NCI-H524 (cell line): ENCODE data around the gene NFATC1.

Experiments
- DNase-seq, 2 experiments: peaks; one replicate each; lab custom pipeline; 2025; lab: John Stamatoyannopoulos, UW

Gene NFATC1

DNA sequence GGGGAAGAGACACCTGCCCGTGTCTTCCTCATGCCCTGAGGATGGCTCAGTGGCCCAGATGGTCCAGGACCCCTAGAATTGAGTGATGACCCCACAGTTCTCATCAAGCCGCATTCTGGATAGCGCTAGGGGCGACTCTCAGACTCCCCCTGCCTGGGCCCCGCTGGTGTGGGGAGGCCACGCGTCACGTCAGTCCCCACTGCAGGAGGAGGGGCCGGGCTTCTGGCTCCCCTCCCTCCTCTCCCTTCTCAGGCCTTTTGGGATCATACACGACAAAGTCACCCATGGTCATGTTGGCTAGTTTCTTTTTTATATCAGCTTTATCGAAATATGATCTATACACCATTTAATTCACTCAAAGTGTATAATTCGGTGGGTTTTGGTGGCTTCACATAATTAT is 61.5 kb downstream of the NFATC1 start:
- DNase-seq, result no peak

DNA sequence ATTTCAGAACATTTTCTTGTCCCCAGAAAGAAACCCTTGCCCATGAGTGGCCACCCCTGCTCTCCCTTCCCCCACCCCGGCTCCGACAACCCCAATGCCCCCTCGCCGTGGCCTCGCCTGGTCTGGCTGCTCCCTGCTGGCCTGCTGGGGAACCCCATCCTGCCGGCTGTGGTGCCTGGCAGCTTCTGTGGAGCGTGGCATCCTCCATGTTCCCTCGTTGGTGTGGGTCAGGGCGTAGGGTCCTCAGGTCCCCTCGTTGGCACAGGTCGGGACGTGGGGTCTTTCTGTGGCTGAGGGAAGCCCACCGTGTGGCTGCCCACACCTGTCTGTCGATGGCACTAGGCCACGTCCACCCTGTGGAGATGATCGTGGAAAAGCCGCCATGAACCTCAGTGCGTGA is 61.9 kb downstream of the NFATC1 start:
- DNase-seq, result no peak

DNA sequence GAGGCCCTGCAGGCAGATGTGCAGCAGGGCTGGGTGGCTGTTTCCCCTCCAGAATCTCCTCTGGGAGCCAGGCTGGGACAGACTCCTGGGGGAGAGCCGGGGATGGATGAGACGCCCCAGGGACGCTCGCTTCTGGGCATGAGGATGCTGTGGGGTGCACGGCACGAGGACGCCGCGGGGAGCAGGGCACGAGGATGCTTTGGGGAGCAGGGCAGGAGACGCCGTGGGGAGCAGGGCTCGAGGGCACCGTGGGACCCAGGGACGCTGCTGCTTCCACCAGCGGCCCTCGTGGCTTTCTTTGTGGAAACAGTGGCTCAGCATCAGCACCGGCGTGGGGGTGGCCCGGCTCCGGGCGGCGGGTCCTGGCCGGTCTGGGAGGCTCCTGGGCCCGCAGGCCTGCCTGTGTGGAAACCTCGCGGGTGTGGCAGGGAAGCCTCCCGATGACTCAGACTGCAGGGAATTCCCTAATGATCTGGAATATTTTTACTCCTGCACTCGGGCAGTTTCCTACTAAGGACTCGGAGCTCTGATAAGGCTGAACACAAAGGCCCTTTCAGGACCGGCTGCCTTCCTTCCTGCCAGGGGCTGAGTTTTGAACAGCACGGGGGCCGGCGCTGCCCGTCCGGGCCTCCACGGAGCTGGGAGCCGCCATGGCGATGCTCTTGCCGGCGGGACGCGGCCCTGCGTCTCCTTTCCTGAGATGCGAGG is 62.6 kb downstream of the NFATC1 start:
- no peak for DNase-seq

DNA sequence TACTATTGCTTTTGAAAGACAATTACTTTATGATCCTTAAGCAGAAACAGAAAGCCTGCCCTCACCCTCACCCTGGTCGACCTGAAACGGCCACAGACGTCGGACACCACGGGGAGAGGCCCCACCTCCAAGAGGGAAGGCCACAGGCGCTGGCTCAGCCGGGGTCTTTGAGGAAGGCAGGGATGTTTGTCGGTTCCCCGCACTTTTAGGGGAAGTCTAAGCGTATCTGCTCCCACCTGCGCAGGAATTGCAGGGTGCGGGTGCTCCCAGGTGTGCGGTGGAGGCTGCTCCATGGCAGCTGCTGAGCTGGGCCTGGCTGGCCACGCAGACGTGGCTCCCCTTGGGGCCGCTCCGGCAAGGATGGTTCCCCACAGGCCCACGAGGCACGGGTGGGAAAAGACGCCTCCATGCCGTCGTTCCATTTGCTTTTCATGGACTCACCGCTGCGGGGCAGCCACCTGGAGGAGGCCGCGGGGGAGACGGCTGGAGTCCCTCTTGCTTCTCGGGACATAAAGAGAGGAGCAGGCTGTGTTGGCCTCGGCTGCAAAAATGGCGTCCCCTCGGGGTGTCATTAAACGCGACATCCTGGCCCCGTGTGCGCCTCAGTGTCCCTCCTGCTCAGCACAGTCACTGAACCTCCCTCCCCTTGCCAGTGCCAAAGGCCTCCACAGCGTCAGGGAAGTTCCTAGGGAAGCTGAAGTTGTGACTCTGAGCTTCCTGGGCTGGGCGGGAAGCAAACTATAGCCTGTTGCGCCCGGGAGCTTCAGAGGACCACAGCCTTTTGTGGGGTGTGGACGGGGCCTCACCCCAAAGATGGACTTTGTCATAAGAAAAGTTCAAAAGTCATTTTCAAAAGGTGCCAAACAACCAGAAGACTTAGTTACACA is 63.4 kb downstream of the NFATC1 start:
- DNase-seq, result no peak

DNA sequence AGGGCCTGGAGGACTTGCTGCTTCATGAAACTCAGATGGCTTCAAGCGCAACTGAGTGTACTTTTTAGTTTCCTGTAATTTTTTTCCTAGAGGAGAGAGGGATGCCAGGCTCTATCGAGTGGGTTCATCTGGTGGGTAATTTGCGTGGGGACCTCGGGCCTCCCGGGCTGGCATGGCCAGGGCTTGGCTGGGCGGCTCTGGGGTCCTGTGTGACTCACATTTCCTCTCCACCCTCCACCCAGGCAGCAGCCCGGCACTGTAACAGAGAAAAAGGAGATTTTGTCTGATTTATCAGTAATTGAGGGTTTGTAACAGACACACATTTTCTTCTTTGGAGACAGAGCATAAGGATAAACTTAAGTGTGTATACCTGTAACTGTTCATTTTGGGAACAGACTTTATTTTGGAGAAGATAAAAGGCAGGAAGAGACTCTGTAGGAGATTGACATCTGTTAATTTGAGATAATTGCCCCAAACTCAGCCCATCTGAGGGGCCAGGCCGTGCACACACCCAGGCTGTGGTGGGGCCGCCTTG is 64.3 kb downstream of the NFATC1 start:
- DNase-seq, result no peak

DNA sequence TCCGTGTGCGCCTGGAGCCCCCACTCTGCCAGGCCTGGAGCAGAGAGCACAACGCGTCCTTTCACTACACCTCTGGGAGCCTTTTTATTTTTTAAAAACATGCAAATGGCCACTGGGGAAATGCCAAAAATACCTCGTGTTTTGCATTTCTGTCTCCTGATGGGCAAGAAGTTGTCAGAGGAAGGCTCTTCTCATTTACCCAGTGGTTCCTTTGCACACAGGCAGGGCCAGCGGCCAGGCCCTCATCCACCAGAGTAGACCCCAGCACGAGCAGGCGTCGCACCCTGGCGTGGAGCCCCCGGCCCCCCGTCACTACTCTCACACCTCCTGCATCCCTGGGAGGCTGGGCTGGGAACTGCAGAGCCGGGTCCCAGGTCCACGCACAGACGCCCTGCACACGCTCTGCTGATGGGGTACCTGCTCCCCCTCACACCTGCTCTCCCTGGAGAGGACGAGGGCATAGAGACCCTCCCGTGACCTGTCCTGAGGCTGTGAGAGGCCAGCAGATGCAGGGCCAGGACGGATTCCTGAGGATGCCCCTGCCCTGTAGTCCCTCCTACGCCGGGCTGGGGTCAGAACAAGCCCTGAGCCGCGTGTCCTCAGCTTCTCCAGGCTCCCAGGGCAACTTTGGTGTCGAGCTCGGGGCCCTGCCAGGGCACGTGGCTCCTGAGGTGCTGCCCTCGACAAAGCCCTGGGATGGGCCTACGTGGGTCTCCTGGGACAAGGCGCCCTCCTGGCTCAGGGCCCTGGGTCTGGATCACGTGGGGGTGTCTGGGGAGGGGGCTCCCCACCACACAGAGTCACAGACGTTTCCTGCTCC is 65.0 kb downstream of the NFATC1 start:
- no peak for DNase-seq

DNA sequence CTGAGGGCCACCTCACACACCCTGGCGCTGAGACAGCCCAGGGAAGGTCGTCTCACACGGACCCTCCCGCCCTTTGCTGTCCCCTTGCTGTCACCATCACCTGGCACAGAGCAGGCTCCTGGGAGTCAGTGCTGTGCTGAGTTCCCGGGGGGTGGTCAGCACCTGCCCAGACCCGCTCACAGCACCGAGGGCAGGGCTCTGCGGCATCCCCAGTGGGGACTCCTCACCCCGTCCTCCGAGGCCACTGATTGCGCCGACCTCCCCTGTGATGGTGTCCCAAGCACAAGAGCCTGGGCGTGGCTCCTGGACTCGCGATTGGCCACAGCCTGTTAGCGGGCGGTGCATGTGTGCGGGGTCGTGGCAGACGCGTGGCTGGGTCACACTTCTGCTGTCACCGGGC is 65.9 kb downstream of the NFATC1 start:
- no peak for DNase-seq

DNA sequence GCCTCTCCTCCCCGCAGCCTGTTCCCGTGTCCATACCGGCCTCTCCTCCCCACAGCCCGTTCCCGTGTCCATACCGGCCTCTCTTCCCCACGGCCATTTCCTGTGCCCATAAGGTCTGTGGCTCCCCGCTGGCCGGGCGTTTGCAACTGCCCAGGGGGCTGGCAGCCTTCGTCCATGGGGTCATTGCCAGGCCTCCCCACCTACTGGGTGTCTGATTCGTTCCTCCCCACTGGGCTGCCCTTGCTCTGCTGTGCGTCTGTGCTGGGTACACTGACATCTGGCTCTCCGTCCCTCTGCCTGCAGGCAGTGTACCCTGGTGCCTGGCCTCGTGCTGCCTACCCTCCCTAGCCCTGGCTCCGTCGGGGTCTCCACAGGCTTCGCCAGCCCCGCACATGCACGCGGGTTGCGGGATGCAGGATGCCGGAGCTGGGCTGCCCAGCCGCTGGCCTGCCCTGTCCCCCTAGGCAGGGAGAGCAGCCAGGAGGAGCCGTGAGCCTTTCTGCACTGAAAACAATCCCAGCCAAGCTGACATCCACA is 67.8 kb downstream of the NFATC1 start:
- DNase-seq, result no peak

DNA sequence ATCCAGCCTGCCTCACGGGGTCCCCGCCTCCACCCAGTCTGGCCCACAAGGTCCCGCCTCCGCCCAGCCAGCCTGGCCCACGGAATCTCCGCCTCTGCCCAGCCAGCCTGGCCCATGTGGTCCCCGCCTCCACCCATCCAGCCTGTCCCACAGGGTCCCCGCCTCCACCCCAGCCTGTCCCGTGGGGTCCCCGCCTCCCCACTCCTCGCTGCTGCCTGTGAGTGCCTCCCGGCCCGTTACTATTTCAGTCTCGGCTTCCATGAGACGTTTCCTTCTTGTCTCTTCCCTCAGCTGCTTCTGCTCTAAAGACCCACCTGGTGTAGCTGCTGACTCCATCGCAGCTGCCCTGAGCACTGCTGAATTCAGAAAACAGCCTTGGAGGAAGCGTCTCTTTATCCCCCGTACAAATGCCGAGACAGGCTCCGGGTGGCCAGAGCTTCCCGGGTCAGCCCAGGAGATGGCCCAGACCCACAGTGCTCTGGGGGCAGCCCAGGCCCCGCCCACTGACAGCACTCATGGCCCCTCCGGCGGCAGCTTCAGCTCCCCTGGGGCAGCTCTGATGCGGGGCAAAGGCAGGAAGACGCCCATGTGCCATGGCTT is 69.8 kb downstream of the NFATC1 start:
- peak; percentile 16 to 27 for DNase-seq

DNA sequence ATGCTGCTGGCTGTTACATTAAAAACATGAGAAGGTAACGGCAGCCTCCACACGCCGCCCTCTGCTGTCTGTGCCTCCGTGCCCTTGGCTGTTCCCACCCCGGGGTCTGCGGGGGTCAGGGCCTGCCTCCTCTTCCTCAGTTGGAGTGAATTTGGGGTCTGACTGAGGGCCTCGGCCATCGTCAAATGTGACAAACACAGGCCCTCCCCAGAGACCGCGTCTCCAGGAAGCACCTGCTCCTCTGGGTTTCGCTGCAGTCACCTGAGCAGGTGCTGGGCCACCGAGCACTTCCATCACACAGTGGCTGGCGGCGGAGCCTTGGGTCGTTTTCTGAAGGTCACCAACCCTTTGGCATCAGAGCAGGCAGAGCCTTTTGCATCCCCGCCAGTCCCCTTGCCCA is 70.9 kb downstream of the NFATC1 start:
- no peak for DNase-seq

DNA sequence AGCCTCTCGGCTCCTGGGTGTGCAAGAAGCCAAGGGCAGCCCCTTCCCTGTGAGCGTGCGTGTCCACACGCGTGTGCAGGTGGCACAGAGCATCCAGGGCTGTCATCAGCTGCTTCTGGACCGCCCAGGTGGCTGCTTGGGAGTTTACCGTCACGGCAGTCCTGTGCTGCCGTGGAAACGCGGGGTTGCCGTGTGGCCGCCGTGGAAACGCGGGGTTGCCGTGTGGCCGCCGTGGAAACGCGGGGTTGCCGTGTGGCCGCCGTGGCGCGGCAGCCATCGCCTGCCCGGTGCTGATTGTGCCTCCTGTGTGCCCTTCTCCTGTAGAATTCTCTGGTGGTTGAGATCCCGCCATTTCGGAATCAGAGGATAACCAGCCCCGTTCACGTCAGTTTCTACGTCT is 71.4 kb downstream of the NFATC1 start:
- no peak for DNase-seq

DNA sequence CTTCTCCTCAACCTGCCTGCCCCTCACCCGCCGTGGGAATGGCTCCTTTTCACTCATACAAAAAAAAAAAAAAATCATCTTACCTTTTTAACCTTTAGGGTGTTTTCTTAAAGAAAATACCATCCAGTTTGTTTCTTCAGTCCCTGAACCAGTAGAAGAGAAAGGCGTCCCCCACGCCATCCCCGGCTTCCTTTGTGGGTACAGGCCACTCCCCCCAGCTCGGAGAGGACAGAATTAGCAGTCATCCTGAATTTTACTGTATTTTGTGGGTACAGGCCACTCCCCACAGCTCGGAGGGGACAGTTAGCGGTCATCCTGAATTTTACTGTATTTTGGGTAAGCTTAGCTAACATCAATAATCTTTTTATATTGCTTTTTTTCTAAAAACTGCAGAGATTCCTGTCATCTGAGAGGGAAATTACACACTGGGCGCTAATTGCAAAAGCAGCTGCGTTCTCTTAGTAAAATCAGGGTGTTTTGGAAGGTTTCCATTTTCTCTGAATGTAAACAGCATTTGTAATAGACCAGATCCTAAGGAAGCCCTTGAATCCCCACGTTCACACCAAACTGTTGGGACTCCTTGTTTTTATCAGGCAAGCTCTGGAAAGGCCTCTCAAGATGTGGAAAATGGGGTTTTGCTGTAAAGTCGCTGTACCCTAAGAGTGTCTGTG is 72.5 kb downstream of the NFATC1 start:
- DNase-seq, result no peak

DNA sequence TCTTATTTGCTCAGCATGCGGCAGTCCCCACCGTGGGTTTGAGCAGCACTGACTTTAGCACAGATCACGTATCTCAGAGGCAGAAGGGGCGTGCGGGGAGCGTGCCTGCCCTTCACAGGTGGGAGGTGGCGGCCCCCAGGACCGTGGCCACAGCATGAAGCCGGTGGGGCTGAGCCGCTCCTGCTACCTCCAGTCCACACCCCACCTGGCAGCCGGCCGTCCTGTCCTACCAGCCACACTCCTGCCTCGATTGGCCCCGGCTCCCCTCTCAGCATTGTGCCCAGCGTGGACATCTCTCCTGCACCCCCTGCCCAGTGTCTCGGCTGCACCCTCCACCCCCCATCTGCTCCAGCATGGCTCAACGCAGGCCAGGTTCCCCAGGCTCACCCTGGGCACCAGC is 73.6 kb downstream of the NFATC1 start:
- DNase-seq, result no peak

DNA sequence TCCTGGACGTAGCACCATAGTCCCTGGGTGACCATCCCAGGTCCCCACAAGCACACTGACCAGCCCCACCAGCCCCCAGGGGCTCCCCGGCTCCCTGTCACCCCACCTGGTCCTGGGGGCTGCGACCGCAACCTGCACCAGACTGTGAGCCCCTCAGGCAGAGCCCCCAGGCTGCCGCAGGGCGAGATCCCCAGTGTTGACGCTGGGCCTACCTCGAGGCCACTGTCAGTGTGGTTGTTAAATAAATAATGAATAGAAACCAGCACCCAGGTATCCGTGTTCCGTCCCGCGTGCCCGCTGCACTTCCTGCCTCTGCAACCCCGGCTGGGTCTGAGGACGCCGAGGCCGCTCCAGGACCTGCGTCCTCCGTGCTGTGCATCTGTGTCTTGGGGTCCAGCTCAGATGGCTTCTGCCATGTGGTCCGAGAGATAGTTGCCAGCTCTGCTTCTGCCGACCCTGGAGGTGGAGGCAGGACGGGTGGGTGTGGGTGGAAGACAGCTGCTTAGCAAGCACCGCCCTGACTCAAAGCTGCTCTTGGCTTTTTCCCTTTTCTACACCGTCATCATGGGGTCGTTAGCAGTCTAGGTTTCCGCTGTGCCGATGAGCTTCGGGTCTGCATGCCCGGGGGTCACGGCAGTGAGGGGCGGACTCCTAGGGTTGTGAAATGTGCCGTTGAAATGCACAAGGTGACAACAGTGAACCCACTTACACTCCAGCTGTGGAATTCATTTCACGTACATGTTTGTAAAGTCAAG is 74.2 kb downstream of the NFATC1 start:
- DNase-seq, result no peak

DNA sequence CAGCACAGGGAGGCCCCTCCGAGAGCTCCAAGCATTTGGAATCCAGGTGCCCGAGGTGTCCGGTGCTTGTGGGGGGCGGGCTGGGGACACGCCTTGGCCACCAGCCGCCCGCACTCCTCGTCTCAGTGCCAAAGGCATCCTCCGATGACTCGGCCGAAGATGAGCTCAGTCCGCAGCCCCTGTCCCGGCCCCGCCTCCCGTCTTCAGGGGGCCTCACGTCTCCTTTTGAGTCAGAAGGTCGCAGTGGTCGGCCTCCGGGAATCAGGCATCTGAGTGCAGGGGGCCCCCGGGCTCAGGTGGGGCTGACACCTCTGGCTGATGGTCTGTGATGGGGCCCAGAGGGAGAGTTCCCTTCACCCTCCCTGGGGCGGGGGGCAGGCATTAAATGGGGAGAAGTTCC is 74.8 kb downstream of the NFATC1 start:
- no peak for DNase-seq

DNA sequence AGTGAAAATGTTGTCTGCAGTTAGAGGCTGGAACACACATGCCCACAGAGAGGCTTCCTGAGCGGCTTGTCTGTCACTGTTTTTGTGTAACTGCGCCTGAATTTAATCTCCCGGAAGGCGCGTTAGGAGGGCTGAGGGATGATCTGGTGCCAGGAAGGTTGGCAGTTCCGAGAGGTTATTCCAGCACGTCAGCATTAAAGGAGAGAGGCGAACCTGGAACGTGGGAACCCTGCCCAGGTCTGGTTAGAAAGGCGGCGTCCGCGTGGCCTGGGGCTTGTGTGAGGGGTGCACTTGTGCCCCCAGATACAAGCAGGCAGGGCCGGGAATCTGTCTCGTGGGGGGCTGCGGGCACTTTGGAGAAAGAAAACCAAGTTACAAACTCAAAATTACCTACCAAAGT is 75.3 kb downstream of the NFATC1 start:
- DNase-seq, result no peak

DNA sequence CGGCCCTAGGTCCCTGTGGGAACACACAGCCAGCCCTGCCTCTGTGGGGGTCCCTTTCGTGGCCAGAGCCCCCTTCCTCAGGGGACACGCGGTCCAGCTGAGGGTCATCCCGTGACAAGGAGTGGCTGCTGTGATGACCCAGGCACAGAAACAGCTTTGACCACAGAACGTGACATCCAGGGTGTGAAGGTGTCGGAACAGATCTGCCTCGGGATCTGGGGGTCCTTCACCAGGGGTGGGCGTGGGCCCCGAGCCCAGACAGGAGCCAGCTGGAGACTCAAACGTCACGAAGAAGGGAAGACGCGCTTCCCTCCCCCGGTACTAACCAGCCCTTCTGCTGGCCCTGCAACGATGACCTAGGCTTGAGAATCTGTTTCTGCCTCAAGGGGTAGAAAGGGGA is 75.9 kb downstream of the NFATC1 start:
- no peak for DNase-seq

DNA sequence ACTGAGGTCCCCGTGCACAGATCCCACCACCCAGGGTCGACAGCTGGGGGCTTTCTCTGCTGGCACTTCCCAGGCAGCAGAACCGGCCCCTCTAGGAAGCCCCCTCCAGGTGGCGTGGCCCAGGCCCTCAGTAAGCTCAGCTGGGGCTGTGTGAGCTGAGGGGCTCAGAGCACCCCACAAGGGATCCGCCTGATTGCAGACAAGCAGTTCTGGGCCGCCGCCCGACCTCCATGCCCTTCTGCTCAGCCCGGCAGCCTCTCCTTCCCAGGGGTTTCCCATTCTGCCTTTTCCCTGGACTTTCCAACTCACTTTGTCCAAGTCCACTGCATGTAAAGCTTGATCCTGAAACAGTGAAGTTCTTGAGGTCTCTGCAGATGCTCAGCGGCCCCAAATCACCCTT is 76.4 kb downstream of the NFATC1 start:
- DNase-seq, result no peak

DNA sequence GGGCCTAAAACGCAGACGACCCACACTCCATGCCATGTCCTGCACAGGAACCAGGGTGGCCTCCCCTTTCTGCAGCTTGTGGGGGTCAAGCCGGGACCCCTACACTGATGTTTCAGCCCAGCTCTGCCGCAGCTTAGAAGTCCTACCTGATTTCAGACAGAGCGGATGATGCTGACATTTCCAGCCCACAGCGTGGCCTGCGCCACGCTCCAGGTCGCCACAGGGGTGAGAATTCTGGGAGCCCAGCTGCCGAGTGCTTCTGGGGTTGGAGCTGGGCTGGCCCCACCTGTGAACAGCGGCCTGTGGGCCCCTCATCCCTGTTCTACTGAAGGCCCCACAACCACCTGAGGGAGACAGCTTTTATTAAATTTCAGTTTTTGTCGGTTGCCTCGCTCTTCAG is 77.2 kb downstream of the NFATC1 start:
- DNase-seq, result no peak
